ENCODE results near the gene RAB40C. TPM values are rescaled to one million over a fixed set of nuclear protein-coding genes. Genes with fewer than 3 reads are reported as not detected.

Gene RAB40C
- total RNA-seq, 1 experiment from 2014 or later = 19.1 TPM

DNA sequence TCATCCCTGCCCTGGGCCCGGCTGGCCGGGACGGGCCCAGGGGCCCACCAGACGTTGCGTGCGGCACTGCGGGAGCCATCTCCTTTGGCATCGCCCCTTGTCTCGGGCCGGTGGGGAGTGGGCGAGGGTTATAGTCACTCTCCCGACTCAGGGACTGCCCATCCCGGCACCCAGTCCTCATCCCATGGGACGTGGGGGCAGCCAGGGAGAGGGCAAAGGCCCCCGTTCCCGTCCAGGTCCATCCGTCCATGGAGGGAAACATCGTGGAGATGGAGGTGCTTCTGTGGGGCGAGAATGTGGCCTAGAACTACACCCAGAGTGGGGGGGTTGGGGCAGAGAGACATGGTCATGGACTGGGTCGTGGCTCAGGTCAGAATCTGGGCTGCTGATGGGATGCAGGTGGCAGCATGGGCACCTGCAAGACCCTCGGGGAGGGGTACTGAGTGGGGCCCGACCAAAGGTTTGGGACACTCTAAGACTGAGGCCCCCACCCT is 56.9 kb downstream of the RAB40C start:
- no peaks in the 10 kb centered on the region for H3K27me3 Mint-ChIP-seq (ENCODE audit: insufficient read depth, unreplicated experiment)
- Histone ChIP-seq H3K27me3 (replicated peaks; ENCODE audit: control insufficient read depth, insufficient read depth, low read length) (no peaks in the 10 kb centered on the region), H3K9me3 (no peaks in the 10 kb centered on the region), H3K4me3 (ENCODE audit: low read depth, low read length) (no peak overlapping the region), H3K4me1 (peaks cover 17% of the 10 kb centered on the region), H3K36me3 (ENCODE audit: control insufficient read depth, insufficient read depth, low read length) (no peaks in the 10 kb centered on the region; the same call in 1 of the 2 replicates)
- no peaks in the 10 kb centered on the region for H3K4me1 Mint-ChIP-seq (ENCODE audit: low read depth, unreplicated experiment)
- H3K9me3 Mint-ChIP-seq (ENCODE audit: unreplicated experiment) = no peaks in the 10 kb centered on the region
- DNase-seq = no peak
- TF ChIP-seq, protein P1, sequence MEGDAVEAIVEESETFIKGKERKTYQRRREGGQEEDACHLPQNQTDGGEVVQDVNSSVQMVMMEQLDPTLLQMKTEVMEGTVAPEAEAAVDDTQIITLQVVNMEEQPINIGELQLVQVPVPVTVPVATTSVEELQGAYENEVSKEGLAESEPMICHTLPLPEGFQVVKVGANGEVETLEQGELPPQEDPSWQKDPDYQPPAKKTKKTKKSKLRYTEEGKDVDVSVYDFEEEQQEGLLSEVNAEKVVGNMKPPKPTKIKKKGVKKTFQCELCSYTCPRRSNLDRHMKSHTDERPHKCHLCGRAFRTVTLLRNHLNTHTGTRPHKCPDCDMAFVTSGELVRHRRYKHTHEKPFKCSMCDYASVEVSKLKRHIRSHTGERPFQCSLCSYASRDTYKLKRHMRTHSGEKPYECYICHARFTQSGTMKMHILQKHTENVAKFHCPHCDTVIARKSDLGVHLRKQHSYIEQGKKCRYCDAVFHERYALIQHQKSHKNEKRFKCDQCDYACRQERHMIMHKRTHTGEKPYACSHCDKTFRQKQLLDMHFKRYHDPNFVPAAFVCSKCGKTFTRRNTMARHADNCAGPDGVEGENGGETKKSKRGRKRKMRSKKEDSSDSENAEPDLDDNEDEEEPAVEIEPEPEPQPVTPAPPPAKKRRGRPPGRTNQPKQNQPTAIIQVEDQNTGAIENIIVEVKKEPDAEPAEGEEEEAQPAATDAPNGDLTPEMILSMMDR (IDR thresholded peaks at IDR 0.05; ENCODE audit: insufficient read depth in 1 of 2, low read depth in 1 of 2, low read length in 1 of 2, severe bottlenecking in 1 of 2, unreplicated experiment in 1 of 2) = no peak
- intact Hi-C loops (cut with micrococcal nuclease; ENCODE audit: unreplicated experiment) = no loop called here
- ChIA-PET CTCF (no interaction called here), POLR2A (no interaction called here)
- H3K27ac Mint-ChIP-seq (ENCODE audit: unreplicated experiment) = no peak overlapping the region
- BruUV-seq (replicated peaks) = no TSS peak
- peaks cover 25% of the 10 kb centered on the region for H3K36me3 Mint-ChIP-seq (ENCODE audit: insufficient read depth, unreplicated experiment)
- H3K4me3 Mint-ChIP-seq (ENCODE audit: unreplicated experiment) = no peak overlapping the region

DNA sequence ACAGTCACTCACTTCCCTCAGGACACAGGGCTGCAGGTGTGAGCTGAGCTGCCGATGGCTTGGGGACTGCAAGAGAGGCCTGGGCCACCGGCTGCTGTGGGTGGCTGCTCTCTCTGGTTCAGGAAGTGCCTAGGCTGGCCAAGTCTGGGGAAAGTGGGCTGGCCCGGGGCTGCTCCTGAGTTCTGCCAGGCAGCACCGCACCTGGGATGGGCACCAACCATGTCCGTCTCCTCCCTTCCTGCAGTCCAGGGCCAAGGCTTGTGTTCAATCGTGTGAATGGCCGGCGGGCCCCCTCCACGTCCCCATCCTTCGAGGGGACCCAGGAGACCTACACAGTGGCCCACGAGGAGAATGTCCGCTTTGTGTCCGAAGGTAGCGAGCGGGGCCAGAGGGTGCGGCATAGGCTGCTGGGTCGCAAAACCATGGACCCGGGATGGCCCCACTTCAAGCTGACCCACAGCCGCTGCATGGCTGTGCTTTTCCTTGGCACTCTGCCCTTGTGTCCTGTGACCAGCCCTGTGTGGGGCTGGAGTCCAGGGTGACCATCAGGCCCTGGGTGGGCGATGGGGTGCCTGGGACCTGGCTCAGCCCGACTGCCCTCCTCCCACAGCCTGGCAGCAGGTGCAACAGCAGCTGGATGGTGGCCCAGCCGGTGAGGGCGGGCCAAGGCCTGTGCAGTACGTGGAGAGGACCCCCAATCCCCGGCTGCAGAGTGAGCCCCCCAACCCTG is 57.5 kb downstream of the RAB40C start:
- peaks cover 17% of the 10 kb centered on the region for H3K4me1 ChIP-seq
- H3K4me3 ChIP-seq (ENCODE audit: low read depth, low read length) = no peak overlapping the region
- no peak for DNase-seq
- no peaks in the 10 kb centered on the region for H3K9me3 ChIP-seq
- no peaks in the 10 kb centered on the region for H3K27me3 ChIP-seq (replicated peaks; ENCODE audit: control insufficient read depth, insufficient read depth, low read length)
- no peaks in the 10 kb centered on the region; the same call in 1 of the 2 replicates for H3K36me3 ChIP-seq (ENCODE audit: control insufficient read depth, insufficient read depth, low read length)
- intact Hi-C loops (cut with micrococcal nuclease; ENCODE audit: unreplicated experiment) = no loop called here
- Mint-ChIP-seq H3K4me1 (ENCODE audit: low read depth, unreplicated experiment) (no peaks in the 10 kb centered on the region), H3K4me3 (ENCODE audit: unreplicated experiment) (no peak overlapping the region), H3K9me3 (ENCODE audit: unreplicated experiment) (no peaks in the 10 kb centered on the region), H3K27ac (ENCODE audit: unreplicated experiment) (no peak overlapping the region), H3K27me3 (ENCODE audit: insufficient read depth, unreplicated experiment) (no peaks in the 10 kb centered on the region), H3K36me3 (ENCODE audit: insufficient read depth, unreplicated experiment) (peaks cover 25% of the 10 kb centered on the region)
- ChIA-PET POLR2A (no interaction called here), CTCF (interaction anchor here (0.8 kb wide), 1 partner anchor 59 kb away, joined by 3 read pairs; no protein-coding TSS in a partner anchor)
- TF ChIP-seq, protein P1 (IDR thresholded peaks at IDR 0.05; ENCODE audit: insufficient read depth in 1 of 2, low read depth in 1 of 2, low read length in 1 of 2, severe bottlenecking in 1 of 2, unreplicated experiment in 1 of 2) = no peak
- BruUV-seq (replicated peaks) = no TSS peak

DNA sequence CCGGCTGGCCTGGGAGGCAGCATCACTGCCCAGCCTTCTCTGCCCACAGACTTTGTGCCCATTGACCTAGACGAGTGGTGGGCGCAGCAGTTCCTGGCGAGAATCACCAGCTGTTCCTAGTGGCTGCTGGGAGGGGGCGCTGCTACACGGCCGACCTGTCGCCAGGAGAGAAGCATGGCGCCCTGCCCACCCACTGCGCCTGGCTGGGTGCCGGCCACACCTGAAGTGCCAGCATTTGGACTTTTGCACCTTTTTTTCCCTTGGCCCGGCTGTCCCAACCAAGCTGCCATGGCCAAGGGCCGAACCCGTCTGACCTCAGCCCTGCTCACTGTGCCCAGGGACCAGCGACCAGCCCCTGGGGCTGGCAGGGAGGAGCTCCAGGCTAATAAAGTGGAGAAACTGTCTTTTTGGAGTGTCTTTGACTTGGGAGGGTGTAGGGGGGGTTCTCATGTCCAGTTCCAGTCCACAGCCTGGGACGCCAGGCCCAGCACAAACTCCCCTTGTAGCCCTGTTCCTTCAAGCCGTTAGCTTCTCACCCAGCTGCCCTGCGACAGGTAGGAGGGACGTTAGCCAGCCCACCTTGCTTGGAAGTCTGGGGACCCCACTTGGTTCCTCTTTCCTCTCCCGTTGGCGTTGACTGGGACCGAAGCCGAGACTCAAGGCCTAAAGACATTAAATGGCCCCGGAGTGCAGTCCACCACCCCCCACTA is 58.4 kb downstream of the RAB40C start:
- BruUV-seq (replicated peaks) = no TSS peak

More for the DNA sequence above, 58.4 kb downstream of the RAB40C start:
- TF ChIP-seq, protein P1 (IDR thresholded peaks at IDR 0.05; ENCODE audit: insufficient read depth in 1 of 2, low read depth in 1 of 2, low read length in 1 of 2, severe bottlenecking in 1 of 2, unreplicated experiment in 1 of 2) = peak in 1 of 2 experiments; percentile 31
- peak overlapping the region; percentile 72 for H3K4me3 Mint-ChIP-seq (ENCODE audit: unreplicated experiment)
- H3K27ac Mint-ChIP-seq (ENCODE audit: unreplicated experiment) = peak overlapping the region; percentile 80
- ChIA-PET POLR2A (interaction anchor here (1.7 kb wide), 1 partner anchor 12 kb away, joined by 5 read pairs; the partner anchor contains the start of gene METTL26), CTCF (interaction anchor here (0.8 kb wide), 1 partner anchor 59 kb away, joined by 3 read pairs; no protein-coding TSS in a partner anchor)
- peaks cover 25% of the 10 kb centered on the region for H3K36me3 Mint-ChIP-seq (ENCODE audit: insufficient read depth, unreplicated experiment)
- Histone ChIP-seq H3K4me3 (ENCODE audit: low read depth, low read length) (peak overlapping the region; percentile 69), H3K27me3 (replicated peaks; ENCODE audit: control insufficient read depth, insufficient read depth, low read length) (no peaks in the 10 kb centered on the region), H3K4me1 (peaks cover 13% of the 10 kb centered on the region), H3K9me3 (no peaks in the 10 kb centered on the region), H3K36me3 (ENCODE audit: control insufficient read depth, insufficient read depth, low read length) (no peaks in the 10 kb centered on the region; the same call in 1 of the 2 replicates)
- no peaks in the 10 kb centered on the region for H3K9me3 Mint-ChIP-seq (ENCODE audit: unreplicated experiment)
- H3K27me3 Mint-ChIP-seq (ENCODE audit: insufficient read depth, unreplicated experiment) = no peaks in the 10 kb centered on the region
- no peaks in the 10 kb centered on the region for H3K4me1 Mint-ChIP-seq (ENCODE audit: low read depth, unreplicated experiment)
- intact Hi-C loops (cut with micrococcal nuclease; ENCODE audit: unreplicated experiment) = no loop called here
- DNase-seq = peak in 1 of 2 experiments; percentile 38

All from Caco-2 (cell line).